ENCODE data around the gene DEFB119.

DNA sequence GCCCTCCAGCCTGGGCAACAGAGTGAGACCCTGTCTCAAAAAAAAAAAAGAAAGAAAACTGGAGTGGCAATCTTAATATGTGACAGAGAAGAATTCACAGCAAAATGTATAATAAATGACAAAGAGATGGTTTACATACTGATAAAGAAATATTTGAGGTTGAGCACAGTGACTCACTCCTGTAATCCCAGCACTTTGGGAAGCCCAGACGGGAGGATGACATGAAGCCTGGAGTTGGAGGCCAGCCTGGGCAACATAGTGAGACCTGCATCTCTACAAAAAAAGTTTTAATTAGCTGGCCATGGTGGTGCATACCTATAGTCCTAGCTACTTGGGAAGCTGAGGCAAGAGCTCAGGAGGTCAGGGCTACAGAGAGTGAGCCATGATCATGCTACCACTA is 34.4 kb downstream of the DEFB119 start:
- no peak for TF ChIP-seq ZNF138 (CRISPR knock-in tag; conservative IDR thresholded peaks at IDR 0.05)
- TF ChIP-seq RELA (CRISPR knock-in tag; IDR thresholded peaks at IDR 0.05; ENCODE audit: borderline replicate concordance): no peak
- TF ChIP-seq TP53 (CRISPR knock-in tag; IDR thresholded peaks at IDR 0.05): no peak
- TF ChIP-seq CTCF (IDR thresholded peaks at IDR 0.05): no peak
- TF ChIP-seq MAX (CRISPR knock-in tag; IDR thresholded peaks at IDR 0.05): no peak
- no peak for TF ChIP-seq IRF1 (CRISPR knock-in tag; IDR thresholded peaks at IDR 0.05)
- TF ChIP-seq NR2C2 (CRISPR knock-in tag; IDR thresholded peaks at IDR 0.05): no peak
- TF ChIP-seq FOXK1 (CRISPR knock-in tag; IDR thresholded peaks at IDR 0.05): no peak
